IMR-90 (cell line): ENCODE results near the gene REPS2. TPM values are rescaled to one million over a fixed set of nuclear protein-coding genes. Genes with fewer than 3 reads are reported as not detected.

Experiments
- ATAC-seq: fragments of 200-7000 bp; cut with Tn5 transposase; 2 replicates; pipeline ENCODE4 v1.9.1; 2020; ENCODE audit warnings: low read depth, mild to moderate bottlenecking, moderate library complexity
- BruUV-seq: library from RNA; stranded (reverse); fragments of 400-500 nt; replicated peaks from 2 replicates; lab custom pipeline; 2021; lab: Mats Ljungman, UMichigan
- CTCF ChIA-PET: fragments of 300-600 bp; formaldehyde crosslinking; extraction: SDS; loops from one replicate; lab custom pipeline; 2021; ENCODE audit warnings: antibody characterized with exemption; lab: Yijun Ruan, JAX
- POLR2A ChIA-PET: fragments of 300-600 bp; sonication (Branson Sonifier 250); formaldehyde crosslinking; loops from one replicate; lab custom pipeline; 2022; ENCODE audit warnings: antibody characterized with exemption; ENCODE audit not compliant: unreplicated experiment; lab: Charles Lee
- DNase-seq: peaks from one replicate; pipeline ENCODE4 v3.0.0; 2013
- H2AFZ ChIP-seq: replicated peaks from 2 replicates; pipeline ENCODE3; 2013; ENCODE audit warnings: low read length, mild to moderate bottlenecking; ENCODE audit not compliant: poor library complexity
- H2AK5ac ChIP-seq: 2 replicates; pipeline ENCODE4 v1.6.1; 2013; ENCODE audit warnings: low read depth, low read length, inconsistent platforms
- H2AK9ac ChIP-seq: replicated peaks from 2 replicates; pipeline ENCODE3; 2013; ENCODE audit warnings: mild to moderate bottlenecking, low read depth, low read length, moderate library complexity; ENCODE audit not compliant: poor library complexity
- H2BK120ac ChIP-seq: 2 replicates; pipeline ENCODE4 v1.6.1; 2013; ENCODE audit warnings: low read depth, low read length, inconsistent platforms
- H2BK15ac ChIP-seq: 3 replicates; pipeline ENCODE4 v1.6.1; 2013; ENCODE audit warnings: low read depth, low read length, inconsistent platforms
- H2BK20ac ChIP-seq: 2 replicates; pipeline ENCODE4 v1.6.1; 2013; ENCODE audit warnings: low read depth, mild to moderate bottlenecking, inconsistent platforms, low read length, moderate library complexity
- H2BK5ac ChIP-seq: 2 replicates; pipeline ENCODE4 v1.6.1; 2013; ENCODE audit warnings: mild to moderate bottlenecking, low read depth, low read length, inconsistent platforms; ENCODE audit not compliant: poor library complexity, severe bottlenecking
- H3K14ac ChIP-seq: replicated peaks from 2 replicates; pipeline ENCODE4 v1.6.1; 2013; ENCODE audit warnings: low read depth, low read length, inconsistent platforms
- H3K18ac ChIP-seq: 2 replicates; pipeline ENCODE4 v1.6.1; 2013; ENCODE audit warnings: low read depth, low read length, control low read depth
- H3K23ac ChIP-seq: 2 replicates; pipeline ENCODE4 v1.6.1; 2013; ENCODE audit warnings: low read depth, low read length, inconsistent platforms
- H3K27ac ChIP-seq: 2 replicates; pipeline ENCODE4 v1.5.1; 2013; ENCODE audit warnings: mild to moderate bottlenecking, control low read depth, low read length; ENCODE audit not compliant: insufficient read depth
- H3K27me3 ChIP-seq: 2 replicates; pipeline ENCODE4 v1.6.1; 2013; ENCODE audit warnings: low read length; ENCODE audit not compliant: control insufficient read depth, insufficient read depth
- H3K36me3 ChIP-seq: 2 replicates; pipeline ENCODE4 v1.6.1; 2013; ENCODE audit warnings: low read length, mixed read lengths; ENCODE audit not compliant: control insufficient read depth, insufficient read depth
- H3K4ac ChIP-seq: 2 replicates; pipeline ENCODE4 v1.6.1; 2013; ENCODE audit warnings: low read depth, low read length, inconsistent platforms
- H3K4me1 ChIP-seq: 2 replicates; pipeline ENCODE4 v1.6.1; 2013; ENCODE audit warnings: low read length, mixed read lengths; ENCODE audit not compliant: control insufficient read depth, insufficient read depth
- H3K4me2 ChIP-seq: 2 replicates; pipeline ENCODE4 v1.6.1; 2013; ENCODE audit warnings: low read depth, mild to moderate bottlenecking, control low read depth, low read length, moderate library complexity
- H3K4me3 ChIP-seq: 2 replicates; pipeline ENCODE4 v1.5.1; 2013; ENCODE audit warnings: low read depth, mild to moderate bottlenecking, control low read depth, low read length, moderate library complexity; ENCODE audit not compliant: insufficient read depth
- H3K56ac ChIP-seq: 2 replicates; pipeline ENCODE4 v1.6.1; 2013; ENCODE audit warnings: low read length, inconsistent platforms; ENCODE audit not compliant: insufficient read depth; ENCODE audit errors: extremely low read depth
- H3K79me1 ChIP-seq, 2 experiments: 2 replicates each; pipeline ENCODE4 v1.6.1; 2013; ENCODE audit warnings: low read length in 2 of 2, inconsistent platforms in 1 of 2, low read depth in 1 of 2
- H3K9ac ChIP-seq: 2 replicates; pipeline ENCODE4 v1.6.1; 2013; ENCODE audit warnings: low read depth, low read length, control low read depth
- H3K9me1 ChIP-seq: 2 replicates; pipeline ENCODE4 v1.6.1; 2013; ENCODE audit warnings: low read length, inconsistent platforms; ENCODE audit not compliant: insufficient read depth
- H3K9me3 ChIP-seq: 2 replicates; pipeline ENCODE4 v1.6.1; 2013; ENCODE audit warnings: low read length; ENCODE audit not compliant: control insufficient read depth, insufficient read depth
- H4K20me1 ChIP-seq: 2 replicates; pipeline ENCODE4 v1.6.1; 2013; ENCODE audit warnings: low read length, inconsistent platforms; ENCODE audit not compliant: insufficient read depth
- H4K5ac ChIP-seq: 2 replicates; pipeline ENCODE4 v1.6.1; 2013; ENCODE audit warnings: mild to moderate bottlenecking, low read depth, low read length, control low read depth
- H4K8ac ChIP-seq, 2 experiments: 2 replicates each; pipeline ENCODE4 v1.6.1; 2013; ENCODE audit warnings: low read depth in 2 of 2, low read length in 2 of 2, control low read depth in 1 of 2, inconsistent platforms in 1 of 2
- H4K91ac ChIP-seq: 2 replicates; pipeline ENCODE4 v1.6.1; 2013; ENCODE audit warnings: low read depth, low read length, inconsistent platforms; ENCODE audit not compliant: insufficient read depth
- BHLHE40 ChIP-seq: fragments of 150-350 bp; IDR thresholded peaks from 2 replicates; pipeline ENCODE4 v1.6.1; 2016; ENCODE audit warnings: mild to moderate bottlenecking, low read depth, low read length
- CEBPB ChIP-seq: IDR thresholded peaks from 2 replicates; pipeline ENCODE4 v1.6.1; 2012; ENCODE audit warnings: low read depth, low read length, improper control_type of control experiment
- CHD1 ChIP-seq: IDR thresholded peaks from 2 replicates; pipeline ENCODE4 v1.6.1; 2012; ENCODE audit warnings: low read depth, low read length, improper control_type of control experiment
- FOS ChIP-seq: fragments of 150-350 bp; IDR thresholded peaks from 2 replicates; pipeline ENCODE4 v1.6.1; 2016; ENCODE audit warnings: low read depth, low read length
- MAFK ChIP-seq: IDR thresholded peaks from 2 replicates; pipeline ENCODE4 v1.6.1; 2012; ENCODE audit warnings: low read depth, low read length, improper control_type of control experiment
- MAZ ChIP-seq: IDR thresholded peaks from 2 replicates; pipeline ENCODE4 v1.6.1; 2012; ENCODE audit warnings: low read depth, mild to moderate bottlenecking, low read length, improper control_type of control experiment, moderate library complexity, borderline replicate concordance
- MXI1 ChIP-seq: IDR thresholded peaks from 2 replicates; pipeline ENCODE4 v1.6.1; 2012; ENCODE audit warnings: low read depth, mild to moderate bottlenecking, low read length, moderate library complexity, borderline replicate concordance
- NFE2L2 ChIP-seq: fragments of 150-350 bp; IDR thresholded peaks from 2 replicates; pipeline ENCODE4 v1.6.1; 2016; ENCODE audit warnings: low read depth, mild to moderate bottlenecking, low read length
- POLR2A ChIP-seq: IDR thresholded peaks from 2 replicates; pipeline ENCODE4 v1.6.1; 2012; ENCODE audit warnings: mild to moderate bottlenecking, low read depth, low read length
- RAD21 ChIP-seq: IDR thresholded peaks from 2 replicates; pipeline ENCODE4 v1.6.1; 2012; ENCODE audit warnings: low read length, improper control_type of control experiment
- RCOR1 ChIP-seq: IDR thresholded peaks from 2 replicates; pipeline ENCODE4 v1.6.1; 2012; ENCODE audit warnings: mild to moderate bottlenecking, low read length, improper control_type of control experiment; ENCODE audit not compliant: insufficient replicate concordance
- RFX5 ChIP-seq: IDR thresholded peaks from 2 replicates; pipeline ENCODE4 v1.8.0; 2012; ENCODE audit warnings: low read depth, mild to moderate bottlenecking, low read length, moderate library complexity
- SMC3 ChIP-seq: fragments of 150-350 bp; IDR thresholded peaks from 2 replicates; pipeline ENCODE4 v1.6.1; 2016; ENCODE audit warnings: low read depth, mild to moderate bottlenecking, antibody characterized with exemption, low read length, moderate library complexity
- USF2 ChIP-seq: fragments of 150-350 bp; IDR thresholded peaks from 2 replicates; pipeline ENCODE4 v1.6.1; 2017; ENCODE audit warnings: mild to moderate bottlenecking, antibody characterized with exemption, low read length, low read depth
- WGBS, 2 experiments: methylation state at CpG; one replicate each; pipeline versions ENCODE4 v1.1.5 to v1.1.7; 2013; ENCODE audit warnings: missing lambda C conversion rate in 2 of 2; ENCODE audit not compliant: insufficient read length in 1 of 2; ENCODE audit errors: extremely low coverage in 2 of 2; 5-methylcytosine and 5-hydroxymethylcytosine counted together
- dilution Hi-C: fragments of 300-500 bp; cut with HindIII; formaldehyde crosslinking; loops from one replicate; pipeline ENCODE4 v1.14.3; 2018; ENCODE audit warnings: low sequenced_read_pairs; ENCODE audit not compliant: unreplicated experiment
- in situ Hi-C: fragments of 300-500 bp; cut with MboI; formaldehyde crosslinking; loops from 3 replicates; pipeline ENCODE4 v1.14.3; 2019; ENCODE audit warnings: low sequenced_read_pairs, inconsistent platforms, mixed read lengths
- intact Hi-C: fragments of 100-400 bp; cut with micrococcal nuclease; formaldehyde crosslinking; loops from 2 replicates; pipeline ENCODE4 v1.10.0; 2022
- polyA plus RNA-seq, 3 experiments: library from polyadenylated mRNA; depleted of rRNA; stranded (reverse); fragments of >200 nt; gene quantifications; 2 replicates each; pipeline ENCODE4 v1.2.3, GENCODE V29; 2012; ENCODE audit warnings: low replicate concordance in 1 of 3
- total RNA-seq: library from RNA; depleted of rRNA; stranded (reverse); fragments of >200 nt; gene quantifications from 2 replicates; pipeline ENCODE4 v1.2.3, GENCODE V29; 2012
- TF ChIP-seq, protein P1 (sequence below): fragments of 150-350 bp; IDR thresholded peaks from 2 replicates; pipeline ENCODE4 v1.6.1; 2016; ENCODE audit warnings: low read depth, mild to moderate bottlenecking, low read length, moderate library complexity, borderline replicate concordance
- TF ChIP-seq, protein P2 (sequence below): conservative IDR thresholded peaks from 2 replicates; pipeline ENCODE4 v1.5.1; 2012; ENCODE audit warnings: mild to moderate bottlenecking, low read depth, low read length, improper control_type of control experiment

REPS2 gene
- total and polyA plus RNA-seq, 2 of the 4 experiments (the other 2 are of a cell fraction), result 0.02 to 0.18 TPM

- Histone ChIP-seq H3K4me3 (no peak overlapping the region), H2BK5ac (no peak overlapping the region), H2AK9ac (no peak overlapping the region), H3K9ac (no peak overlapping the region), H2BK20ac (no peak overlapping the region), H2AK5ac (no peak overlapping the region), H4K8ac (no peak overlapping the region), H3K23ac (no peak overlapping the region), H3K36me3 (no peaks in the 10 kb centered on the region), H3K79me1 (no peaks in the 10 kb centered on the region), H2BK15ac (no peak overlapping the region), H3K18ac (no peak overlapping the region), H3K27ac (no peak overlapping the region), H2AFZ (no peak overlapping the region), H3K4ac (no peak overlapping the region), H3K4me2 (no peak overlapping the region), H3K14ac (no peak overlapping the region), H4K91ac (no peak overlapping the region), H3K9me1 (no peaks in the 10 kb centered on the region), H2BK120ac (no peak overlapping the region), H3K9me3 (no peaks in the 10 kb centered on the region), H3K4me1 (no peaks in the 10 kb centered on the region), H4K5ac (no peak overlapping the region), H4K20me1 (no peaks in the 10 kb centered on the region), H3K27me3 (peaks cover 4% of the 10 kb centered on the region), H3K56ac (no peak overlapping the region)
- dilution Hi-C loops (no loop called here), in situ Hi-C loops (no loop called here), intact Hi-C loops (no loop called here)
- DNase-seq (no peak), ATAC-seq (no peak)
- BruUV-seq, result no TSS peak
- TF ChIP-seq NFE2L2, result no peak
- TF ChIP-seq USF2, result no peak
- TF ChIP-seq MAFK, result no peak
- no peak for TF ChIP-seq RFX5
- TF ChIP-seq BHLHE40, result no peak
- TF ChIP-seq MXI1, result no peak
- no peak for TF ChIP-seq CEBPB
- no peak for TF ChIP-seq CHD1
- no peak for TF ChIP-seq MAZ
- TF ChIP-seq RAD21, result no peak
- TF ChIP-seq FOS, result no peak
- no peak for TF ChIP-seq POLR2A
- TF ChIP-seq RCOR1, result no peak
- no peak for TF ChIP-seq SMC3
- TF ChIP-seq, protein P1, sequence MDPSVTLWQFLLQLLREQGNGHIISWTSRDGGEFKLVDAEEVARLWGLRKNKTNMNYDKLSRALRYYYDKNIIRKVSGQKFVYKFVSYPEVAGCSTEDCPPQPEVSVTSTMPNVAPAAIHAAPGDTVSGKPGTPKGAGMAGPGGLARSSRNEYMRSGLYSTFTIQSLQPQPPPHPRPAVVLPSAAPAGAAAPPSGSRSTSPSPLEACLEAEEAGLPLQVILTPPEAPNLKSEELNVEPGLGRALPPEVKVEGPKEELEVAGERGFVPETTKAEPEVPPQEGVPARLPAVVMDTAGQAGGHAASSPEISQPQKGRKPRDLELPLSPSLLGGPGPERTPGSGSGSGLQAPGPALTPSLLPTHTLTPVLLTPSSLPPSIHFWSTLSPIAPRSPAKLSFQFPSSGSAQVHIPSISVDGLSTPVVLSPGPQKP, result no peak
- TF ChIP-seq, protein P2, sequence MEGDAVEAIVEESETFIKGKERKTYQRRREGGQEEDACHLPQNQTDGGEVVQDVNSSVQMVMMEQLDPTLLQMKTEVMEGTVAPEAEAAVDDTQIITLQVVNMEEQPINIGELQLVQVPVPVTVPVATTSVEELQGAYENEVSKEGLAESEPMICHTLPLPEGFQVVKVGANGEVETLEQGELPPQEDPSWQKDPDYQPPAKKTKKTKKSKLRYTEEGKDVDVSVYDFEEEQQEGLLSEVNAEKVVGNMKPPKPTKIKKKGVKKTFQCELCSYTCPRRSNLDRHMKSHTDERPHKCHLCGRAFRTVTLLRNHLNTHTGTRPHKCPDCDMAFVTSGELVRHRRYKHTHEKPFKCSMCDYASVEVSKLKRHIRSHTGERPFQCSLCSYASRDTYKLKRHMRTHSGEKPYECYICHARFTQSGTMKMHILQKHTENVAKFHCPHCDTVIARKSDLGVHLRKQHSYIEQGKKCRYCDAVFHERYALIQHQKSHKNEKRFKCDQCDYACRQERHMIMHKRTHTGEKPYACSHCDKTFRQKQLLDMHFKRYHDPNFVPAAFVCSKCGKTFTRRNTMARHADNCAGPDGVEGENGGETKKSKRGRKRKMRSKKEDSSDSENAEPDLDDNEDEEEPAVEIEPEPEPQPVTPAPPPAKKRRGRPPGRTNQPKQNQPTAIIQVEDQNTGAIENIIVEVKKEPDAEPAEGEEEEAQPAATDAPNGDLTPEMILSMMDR, result no peak
- ChIA-PET CTCF (no interaction called here), POLR2A (no interaction called here)
- no CpG with 5 or more reads among the region's 2 CpGs for WGBS, 2 experiments
Measured at GRCh38 chrX:16986169-16986568, 39.7 kb downstream of the REPS2 start.
